PC-3 (cell line): ENCODE results near the gene LAMTOR5.

Source experiments
- EZH2 ChIP-seq: fragments of 300-600 bp; sonication (generic); IDR thresholded peaks from one replicate; pipeline ENCODE4 v1.6.1; 2017; ENCODE audit warnings: antibody characterized with exemption, mild to moderate bottlenecking, low read length; ENCODE audit not compliant: unreplicated experiment
- EZH2phosphoT487 ChIP-seq: fragments of 300-600 bp; sonication (generic); IDR thresholded peaks from 2 replicates; pipeline ENCODE4 v1.6.1; 2018; ENCODE audit warnings: mild to moderate bottlenecking, antibody characterized with exemption, low read length, borderline replicate concordance
- TF ChIP-seq, protein P1 (sequence below): fragments of 300-600 bp; sonication (generic); conservative IDR thresholded peaks from 2 replicates; pipeline ENCODE4 v1.5.1; 2017; ENCODE audit warnings: antibody characterized with exemption, low read depth, mild to moderate bottlenecking, low read length

DNA sequence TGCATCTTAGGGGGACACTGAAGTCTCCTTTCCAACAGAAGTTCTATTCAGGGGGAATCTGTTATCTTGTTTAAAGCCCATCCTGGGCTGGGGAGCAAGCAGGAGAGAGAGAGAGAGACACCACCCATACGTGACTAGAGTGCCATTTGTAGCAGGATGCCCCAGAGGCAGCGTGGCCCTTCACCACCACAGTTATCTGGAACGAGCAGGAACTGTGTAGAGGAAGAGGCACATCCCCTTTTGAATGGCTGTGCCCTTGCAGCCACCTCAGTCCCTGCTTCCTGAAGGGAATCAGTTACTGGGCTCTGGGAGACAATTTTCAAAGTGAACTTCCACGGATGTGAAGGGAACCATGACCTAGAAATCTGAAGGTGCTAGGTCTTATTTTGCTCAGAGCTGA, 19.4 kb upstream of the LAMTOR5 start:
- TF ChIP-seq, protein P1, sequence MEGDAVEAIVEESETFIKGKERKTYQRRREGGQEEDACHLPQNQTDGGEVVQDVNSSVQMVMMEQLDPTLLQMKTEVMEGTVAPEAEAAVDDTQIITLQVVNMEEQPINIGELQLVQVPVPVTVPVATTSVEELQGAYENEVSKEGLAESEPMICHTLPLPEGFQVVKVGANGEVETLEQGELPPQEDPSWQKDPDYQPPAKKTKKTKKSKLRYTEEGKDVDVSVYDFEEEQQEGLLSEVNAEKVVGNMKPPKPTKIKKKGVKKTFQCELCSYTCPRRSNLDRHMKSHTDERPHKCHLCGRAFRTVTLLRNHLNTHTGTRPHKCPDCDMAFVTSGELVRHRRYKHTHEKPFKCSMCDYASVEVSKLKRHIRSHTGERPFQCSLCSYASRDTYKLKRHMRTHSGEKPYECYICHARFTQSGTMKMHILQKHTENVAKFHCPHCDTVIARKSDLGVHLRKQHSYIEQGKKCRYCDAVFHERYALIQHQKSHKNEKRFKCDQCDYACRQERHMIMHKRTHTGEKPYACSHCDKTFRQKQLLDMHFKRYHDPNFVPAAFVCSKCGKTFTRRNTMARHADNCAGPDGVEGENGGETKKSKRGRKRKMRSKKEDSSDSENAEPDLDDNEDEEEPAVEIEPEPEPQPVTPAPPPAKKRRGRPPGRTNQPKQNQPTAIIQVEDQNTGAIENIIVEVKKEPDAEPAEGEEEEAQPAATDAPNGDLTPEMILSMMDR = no peak
- TF ChIP-seq EZH2 (no peak), EZH2phosphoT487 (no peak)
